HG02759 (cell line): Measurements from ENCODE around the gene KRT1.

Experiments used
- ATAC-seq: cut with Tn5 transposase; IDR thresholded peaks from one replicate; pipeline ENCODE4 v1.9.1; 2021; ENCODE audit warnings: mild to moderate bottlenecking, moderate library complexity; ENCODE audit not compliant: unreplicated experiment

KRT1 gene

GRCh38 chr12:52643233-52644077 lies 36.8 kb downstream of the KRT1 start:
- ATAC-seq = no peak

- ATAC-seq = no peak
These were observed 38.7 kb downstream of the KRT1 start for GRCh38 chr12:52641468-52641867.

DNA sequence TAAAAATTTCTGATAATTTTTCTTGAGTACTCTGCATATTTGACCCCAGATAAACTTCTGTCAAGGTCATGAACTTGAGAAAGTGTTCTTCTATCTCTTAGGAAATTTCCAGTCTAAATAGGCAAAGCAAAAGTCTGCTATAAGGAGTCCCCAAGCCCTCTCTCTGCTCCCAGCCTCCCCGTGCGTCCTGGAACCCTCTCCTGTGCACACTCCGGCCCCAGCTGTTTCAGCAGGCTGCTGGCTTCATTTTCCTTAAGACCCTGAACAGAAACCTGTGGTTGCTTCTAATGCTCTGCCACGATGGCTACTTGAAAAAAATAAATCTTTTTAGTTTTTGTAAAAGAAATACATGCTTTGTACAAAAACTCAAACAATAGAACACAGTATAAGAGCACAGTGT lies 42.9 kb downstream of the KRT1 start:
- ATAC-seq = no peak

- ATAC-seq = no peak
These were observed 43.5 kb downstream of the KRT1 start for GRCh38 chr12:52636592-52637258.

DNA sequence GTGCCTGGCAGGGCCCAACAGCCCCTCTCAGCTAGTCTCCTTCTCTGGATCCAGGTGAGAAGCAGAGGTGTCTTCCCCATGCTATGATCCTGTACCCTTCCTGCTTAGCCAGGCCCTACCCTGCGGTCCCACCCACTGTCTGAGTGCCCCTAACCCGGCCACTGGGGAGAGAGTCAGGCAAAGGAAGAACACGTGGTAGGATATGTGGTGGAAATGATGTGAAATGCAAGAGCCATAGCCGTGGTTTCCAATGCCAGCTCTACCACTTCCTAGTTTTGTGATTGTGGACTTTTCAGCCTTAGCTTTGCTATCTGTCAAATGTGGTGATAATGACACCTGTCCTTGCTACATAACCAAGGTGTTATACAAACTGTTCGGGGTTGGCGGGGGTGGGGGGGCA lies 44.0 kb downstream of the KRT1 start:
- ATAC-seq = no peak

DNA sequence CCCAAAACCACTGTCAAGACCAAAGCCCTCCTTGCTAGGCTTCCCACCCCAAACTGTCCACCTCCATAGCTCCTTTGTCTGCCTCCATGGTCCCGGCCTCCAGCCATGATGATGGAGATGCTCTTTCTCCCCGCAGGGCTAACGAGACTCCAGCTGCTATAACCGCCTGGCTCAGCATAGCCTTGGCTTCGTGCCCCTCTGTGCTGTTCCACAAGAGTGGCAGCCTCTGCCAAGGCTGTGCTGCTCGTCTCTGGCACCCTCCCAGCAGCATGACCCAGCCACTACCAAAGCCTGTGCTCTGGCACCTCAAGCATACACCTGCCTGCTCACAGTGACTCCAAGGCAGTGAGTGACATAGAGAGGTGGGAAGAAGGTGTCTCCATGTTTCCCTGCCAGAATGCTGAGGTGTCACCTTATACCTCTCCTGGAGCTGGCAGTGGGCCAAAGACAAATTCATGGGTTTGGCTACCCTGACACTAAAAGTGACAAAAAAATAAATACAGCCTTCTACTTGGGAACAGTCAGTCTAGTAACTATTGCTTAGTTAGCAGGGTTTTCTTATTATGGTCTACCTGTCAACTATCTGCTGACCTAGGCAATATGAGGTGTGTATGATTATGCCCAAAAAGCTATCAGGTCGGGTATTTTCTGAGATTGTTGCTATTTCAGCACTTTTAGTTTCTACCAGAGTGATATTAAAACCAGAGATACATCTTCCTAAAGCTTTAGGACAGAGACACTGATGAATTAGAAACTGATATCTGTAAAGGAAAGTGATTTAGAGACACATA lies 45.7 kb downstream of the KRT1 start:
- ATAC-seq = no peak

GRCh38 chr12:52633383-52633782 lies 46.8 kb downstream of the KRT1 start:
- ATAC-seq = no peak

DNA sequence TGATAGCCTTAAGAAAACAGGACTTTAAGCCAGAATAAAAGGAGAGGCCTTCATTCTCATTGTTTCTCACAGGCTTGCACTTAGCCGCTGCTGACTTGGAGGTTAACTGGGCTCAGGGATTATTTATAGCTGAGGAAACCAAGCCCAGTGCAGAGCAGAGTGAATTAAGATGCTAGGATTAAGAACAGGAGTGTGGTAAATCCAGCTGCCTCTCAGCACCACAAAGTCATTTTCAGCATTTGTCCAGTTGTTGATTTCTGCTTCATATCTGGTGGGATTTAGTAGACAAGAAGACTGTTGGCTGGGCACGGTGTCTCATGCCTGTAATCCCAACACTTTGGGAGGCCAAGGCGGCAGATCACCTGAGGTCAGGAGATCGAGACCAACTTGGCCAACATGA lies 47.6 kb downstream of the KRT1 start:
- ATAC-seq = no peak

GRCh38 chr12:52631676-52632459 lies 48.3 kb downstream of the KRT1 start:
- ATAC-seq = no peak

GRCh38 chr12:52631264-52631663 lies 48.9 kb downstream of the KRT1 start:
- ATAC-seq = no peak

GRCh38 chr12:52630599-52631200 lies 49.5 kb downstream of the KRT1 start:
- no peak for ATAC-seq

DNA sequence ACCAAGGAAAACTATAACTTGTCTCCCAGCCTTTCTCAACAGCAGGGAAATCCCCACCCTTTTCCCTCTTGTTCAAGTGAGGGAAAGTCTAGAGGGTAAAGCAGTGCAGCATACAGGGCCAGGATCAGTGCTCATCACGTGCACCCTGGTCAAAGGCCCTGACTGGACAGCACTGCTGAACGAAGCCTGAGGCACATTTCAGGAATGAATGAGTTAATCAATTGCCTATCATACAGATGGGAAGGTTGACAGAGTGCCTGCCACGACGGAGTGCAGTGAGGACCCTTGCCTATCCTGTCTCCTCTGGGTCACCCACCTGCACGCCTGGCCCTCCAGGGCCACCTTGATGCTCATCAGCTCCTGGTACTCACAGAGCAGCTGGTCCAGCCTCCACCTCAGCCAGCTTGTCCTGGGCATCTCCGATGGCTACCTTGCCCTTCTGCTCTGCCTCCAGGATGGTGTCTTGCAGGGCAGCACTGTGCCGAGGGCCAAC lies 50.2 kb downstream of the KRT1 start:
- ATAC-seq = no peak

DNA sequence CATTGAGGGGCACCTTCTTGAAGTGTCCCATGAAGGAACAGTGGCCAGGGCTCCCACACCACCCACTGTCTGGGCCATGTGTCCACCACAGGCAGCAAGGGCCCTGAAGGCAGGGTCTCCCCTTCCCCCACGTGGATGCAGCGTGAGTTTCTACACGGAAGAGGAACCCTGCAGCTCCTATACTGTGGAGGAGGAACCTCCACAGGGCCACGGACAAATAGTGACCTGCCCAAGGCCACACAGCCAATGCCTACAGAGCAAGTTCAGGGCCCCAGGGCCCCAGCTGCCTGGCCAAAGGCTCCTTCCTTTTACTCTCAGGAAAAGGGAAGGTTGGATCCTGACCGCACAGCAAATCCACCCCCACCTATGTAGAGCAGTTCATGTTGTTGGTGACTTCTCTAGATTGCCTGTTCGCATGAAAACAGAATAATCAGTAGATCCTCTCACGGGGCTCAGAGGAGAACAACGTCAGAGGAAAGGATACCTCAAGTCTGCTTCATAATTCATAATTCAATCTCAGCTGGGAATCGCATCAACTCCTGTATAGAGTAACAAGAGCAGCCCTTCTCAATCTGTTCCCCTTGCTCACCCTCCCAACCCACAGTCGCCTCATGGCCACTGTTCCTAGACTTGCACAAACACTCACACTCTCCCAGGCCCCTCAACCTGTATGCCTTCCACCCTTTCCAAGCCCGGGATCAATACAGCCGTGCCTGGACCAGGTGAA lies 50.8 kb downstream of the KRT1 start:
- no peak for ATAC-seq

GRCh38 chr12:52628841-52629240 lies 51.4 kb downstream of the KRT1 start:
- ATAC-seq = no peak

DNA sequence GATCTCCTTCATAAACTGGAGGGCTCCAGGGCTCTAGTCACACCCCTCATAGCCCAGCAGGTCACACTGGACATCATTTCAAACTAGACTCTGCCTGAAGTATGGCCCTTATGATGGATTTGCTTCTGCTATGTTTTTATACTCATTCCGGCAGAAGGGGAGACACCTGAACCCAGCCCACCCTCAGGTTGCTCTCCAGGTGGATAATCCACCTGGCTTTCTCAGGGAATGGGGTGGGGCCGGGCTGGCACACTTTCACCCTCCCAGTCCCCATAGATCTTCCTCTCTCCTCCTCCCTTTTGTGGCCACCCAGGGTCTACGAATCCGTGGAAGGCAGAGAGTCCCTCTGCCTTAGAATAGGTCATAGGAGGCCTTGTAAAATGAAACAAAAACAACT lies 52.1 kb downstream of the KRT1 start:
- no peak for ATAC-seq

DNA sequence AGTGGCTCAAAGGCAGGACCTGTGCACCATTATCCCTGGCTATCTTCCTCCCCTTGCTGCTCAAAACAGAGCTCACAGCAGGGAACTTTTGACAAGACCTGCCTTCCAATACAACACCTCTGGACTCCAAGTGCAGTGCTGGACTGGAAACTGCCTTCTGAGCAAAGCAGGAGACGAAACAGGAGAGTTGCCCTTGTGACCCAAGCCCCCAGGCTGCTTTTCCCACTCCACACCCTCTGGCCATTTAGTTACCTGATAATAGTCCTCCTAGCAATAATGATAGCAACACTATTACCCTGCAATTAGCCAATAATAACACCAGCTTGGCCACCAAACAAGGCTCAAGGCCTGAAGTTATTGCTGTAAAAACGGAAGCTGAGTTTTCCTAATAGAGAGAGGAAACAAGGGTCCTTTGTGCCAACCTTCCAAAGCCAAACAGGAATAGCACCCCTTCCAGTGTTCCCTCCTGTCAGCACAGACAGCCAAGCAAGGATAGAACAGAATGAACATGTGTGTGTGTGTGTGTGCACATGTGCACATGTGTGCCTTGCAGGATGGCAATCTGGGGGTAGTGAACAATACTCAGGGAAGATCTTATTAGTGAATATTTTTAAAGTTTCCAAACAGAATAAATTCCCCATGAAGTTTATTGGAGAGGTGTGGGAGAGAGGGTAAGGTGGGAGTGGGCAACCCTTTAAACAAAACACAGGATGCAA lies 52.7 kb downstream of the KRT1 start:
- no peak for ATAC-seq
